ENCODE data around the gene PLEKHM2.

DNA sequence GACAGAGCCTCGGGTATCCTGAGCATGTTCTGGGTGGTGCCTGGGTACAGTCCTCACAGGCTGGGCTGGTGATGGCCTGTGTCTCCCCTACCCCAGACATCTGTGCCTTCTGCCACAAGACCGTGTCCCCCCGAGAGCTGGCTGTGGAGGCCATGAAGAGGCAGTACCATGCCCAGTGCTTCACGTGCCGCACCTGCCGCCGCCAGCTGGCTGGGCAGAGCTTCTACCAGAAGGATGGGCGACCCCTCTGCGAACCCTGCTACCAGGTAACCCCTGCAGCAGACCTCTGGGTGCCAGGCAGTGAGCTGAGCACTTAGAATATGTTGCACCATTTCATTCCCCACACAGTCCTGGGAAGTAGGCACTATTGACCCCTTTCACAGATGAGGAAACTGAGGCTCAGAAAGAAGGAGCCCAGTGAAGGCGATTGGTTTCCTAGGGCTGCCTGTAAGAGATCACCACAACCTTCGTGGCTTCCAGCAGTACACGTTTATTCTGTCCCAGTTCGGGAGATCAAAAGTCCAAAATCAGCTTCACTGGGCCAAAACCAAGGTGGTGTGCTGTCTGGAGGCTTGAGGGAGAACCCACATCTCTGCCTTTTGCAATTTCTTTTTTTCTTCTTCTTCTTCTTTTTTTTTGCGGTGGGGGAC lies 86.3 kb downstream of the PLEKHM2 start:
- TF ChIP-seq POLR2A (IDR thresholded peaks at IDR 0.05; ENCODE audit: low read length) (no peak), GATA1 (IDR thresholded peaks at IDR 0.05; ENCODE audit: low read depth, low read length) (no peak)
